Adrenal gland (tissue), 12 donors: Measurements from ENCODE around the gene RUVBL1. TPM values are rescaled to one million over a fixed set of nuclear protein-coding genes. Genes with fewer than 3 reads are reported as not detected.

Source experiments
- DNase-seq, 7 donors: peaks; one replicate each; pipeline ENCODE4 v3.0.0-alpha.2; 2019 to 2020
- H3K27ac ChIP-seq, 5 donors: fragments of 200-600 bp; sonication (generic) in 4 of 5; 1 replicate in 3 of 5; 2 replicates in 2 of 5; pipeline versions ENCODE4 v1.5.1 to v1.8.0; 2016 to 2020; ENCODE audit warnings: mild to moderate bottlenecking in 1 of 5
- H3K27me3 ChIP-seq: fragments of 200-600 bp; 2 replicates; pipeline ENCODE4 v1.8.0; 2021
- H3K36me3 ChIP-seq, 2 donors: fragments of 200-600 bp; replicated peaks in 1 of 2; 1 replicate in 1 of 2; 2 replicates in 1 of 2; pipeline versions ENCODE4 v1.5.1 to v1.8.0; 2018 to 2022
- H3K4me1 ChIP-seq, 2 donors: fragments of 200-600 bp; replicated peaks in 1 of 2; 1 replicate in 1 of 2; 2 replicates in 1 of 2; pipeline versions ENCODE4 v1.5.1 to v1.8.0; 2018 to 2021
- H3K4me3 ChIP-seq, 4 donors: fragments of 200-600 bp; sonication (generic) in 3 of 4; one replicate each; pipeline ENCODE4 v1.5.1; 2016 to 2018
- H3K9me3 ChIP-seq, 3 donors: fragments of 200-600 bp; sonication (generic) in 1 of 3; replicated peaks in 1 of 3; 1 replicate in 2 of 3; 2 replicates in 1 of 3; pipeline versions ENCODE4 v1.5.1 to v1.8.0; 2016 to 2021
- POLR2A ChIP-seq, 2 donors: fragments of 450-650 bp; IDR thresholded peaks; one replicate each; pipeline ENCODE4 v1.6.1; 2017; ENCODE audit warnings: antibody characterized with exemption in 2 of 2, mild to moderate bottlenecking in 2 of 2, moderate library complexity in 1 of 2
- WGBS, 4 donors: extraction: QIAGEN DNeasy Blood & Tissue Kit in 2 of 4; methylation state at CpG; one replicate each; pipeline versions ENCODE4 v1.1.5 to v1.1.7; 2013 to 2017; 5-methylcytosine and 5-hydroxymethylcytosine counted together
- intact Hi-C, 2 donors: fragments of 100-400 bp; cut with DNase I; formaldehyde crosslinking; loops; one replicate each; pipeline versions ENCODE4 v1.14.1 to v1.15.0; 2022 to 2023
- polyA plus RNA-seq, 3 donors: library from polyadenylated mRNA; stranded (reverse); fragments of 200-250 nt in 2 of 3; fragments of 350-450 nt in 1 of 3; fragmentation: Illumina TruSeq in 1 of 3; extraction: RNeasy Lipid Tissue Mini Kit (QIAGEN cat#74804) in 1 of 3; gene quantifications; one replicate each; pipeline ENCODE4 v1.2.3, GENCODE V29; 2013 to 2014
- total RNA-seq, 9 donors: library from RNA; depleted of rRNA in 4 of 9; stranded (reverse); fragments of >200 nt in 4 of 9; fragments of 120-200 nt in 1 of 9; fragmentation: NEBNext Ultra II Directional in 1 of 9; extraction: Animal tissue kit (Norgen Biotek cat#: 25700) in 1 of 9; gene quantifications; one replicate each; pipeline versions ENCODE4 v1.1.0 to v1.2.4, GENCODE V29; 2013 to 2023
- TF ChIP-seq, protein P1 (sequence below), 6 experiments: fragments of 450-650 bp in 4 of 6; fragments of 200-600 bp in 2 of 6; sonication (generic) in 1 of 6; IDR thresholded peaks; 1 replicate in 5 of 6; 2 replicates in 1 of 6; pipeline versions ENCODE4 v1.5.1 to v1.8.0; 2016 to 2021; ENCODE audit warnings: antibody characterized with exemption in 6 of 6, mild to moderate bottlenecking in 2 of 6, moderate library complexity in 1 of 6
- donor health status: healthy with polysubstance abuse.
- donor health status: Bipolar disorder and iron deficiency.
- donor health status: DM: yes; HTN: yes; CAD: no.
- donor health status: DM: no; HTN: no; CAD: no.
- donor health status: DM: no; HTN: no; CAD: no.
- donor health status: DM: yes; HTN: yes; CAD: no.

RUVBL1 gene
- total and polyA plus RNA-seq, 12 donors, result 7.9 to 57.3 (median 25.4) TPM

DNA sequence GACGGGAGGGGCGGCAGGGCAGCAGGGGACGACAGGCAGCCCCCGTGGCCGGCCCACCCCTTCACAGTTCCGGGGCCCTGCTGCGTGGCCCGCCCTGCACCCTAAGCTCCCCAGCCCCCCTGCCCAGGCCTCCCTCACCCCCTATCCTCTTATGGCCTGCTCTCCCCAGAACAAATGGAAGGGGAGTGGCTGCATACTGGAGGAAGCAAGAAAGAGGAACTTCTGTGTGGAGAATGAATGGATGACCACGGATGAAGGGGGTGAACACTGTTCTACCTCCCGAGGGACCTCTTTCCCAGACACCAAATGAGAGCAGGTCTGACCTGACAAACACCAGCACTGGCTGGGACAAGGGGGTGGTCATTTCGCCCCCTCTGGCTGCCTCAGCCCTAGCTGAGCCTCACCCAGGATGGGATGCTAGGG lies 46.4 kb downstream of the RUVBL1 start:
- Histone ChIP-seq H3K4me3 (peak overlapping the region in 1 of 4 donors; percentile 67), H3K4me1 (peaks cover 4 to 14% of the 10 kb centered on the region in 2 donors), H3K9me3 (no peaks in the 10 kb centered on the region), H3K36me3 (peaks cover 0 to 14% of the 10 kb centered on the region in 2 donors), H3K27ac (peak overlapping the region in 2 of 5 donors; percentile 45 to 49), H3K27me3 (no peaks in the 10 kb centered on the region)
- TF ChIP-seq, protein P1, sequence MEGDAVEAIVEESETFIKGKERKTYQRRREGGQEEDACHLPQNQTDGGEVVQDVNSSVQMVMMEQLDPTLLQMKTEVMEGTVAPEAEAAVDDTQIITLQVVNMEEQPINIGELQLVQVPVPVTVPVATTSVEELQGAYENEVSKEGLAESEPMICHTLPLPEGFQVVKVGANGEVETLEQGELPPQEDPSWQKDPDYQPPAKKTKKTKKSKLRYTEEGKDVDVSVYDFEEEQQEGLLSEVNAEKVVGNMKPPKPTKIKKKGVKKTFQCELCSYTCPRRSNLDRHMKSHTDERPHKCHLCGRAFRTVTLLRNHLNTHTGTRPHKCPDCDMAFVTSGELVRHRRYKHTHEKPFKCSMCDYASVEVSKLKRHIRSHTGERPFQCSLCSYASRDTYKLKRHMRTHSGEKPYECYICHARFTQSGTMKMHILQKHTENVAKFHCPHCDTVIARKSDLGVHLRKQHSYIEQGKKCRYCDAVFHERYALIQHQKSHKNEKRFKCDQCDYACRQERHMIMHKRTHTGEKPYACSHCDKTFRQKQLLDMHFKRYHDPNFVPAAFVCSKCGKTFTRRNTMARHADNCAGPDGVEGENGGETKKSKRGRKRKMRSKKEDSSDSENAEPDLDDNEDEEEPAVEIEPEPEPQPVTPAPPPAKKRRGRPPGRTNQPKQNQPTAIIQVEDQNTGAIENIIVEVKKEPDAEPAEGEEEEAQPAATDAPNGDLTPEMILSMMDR (IDR thresholded peaks at IDR 0.05), result no peak
- TF ChIP-seq POLR2A (IDR thresholded peaks at IDR 0.05), result no peak
- peak in 1 of 7 donors; percentile 51 for DNase-seq
- 28 to 68% (median 49%) methylated on average over 5 to 11 of the region's 11 CpGs for WGBS, 4 donors
- intact Hi-C loops, result loop anchor here (10.0 kb wide), 2 partner anchors 58 to 1068 kb away; no protein-coding TSS in a partner anchor

DNA sequence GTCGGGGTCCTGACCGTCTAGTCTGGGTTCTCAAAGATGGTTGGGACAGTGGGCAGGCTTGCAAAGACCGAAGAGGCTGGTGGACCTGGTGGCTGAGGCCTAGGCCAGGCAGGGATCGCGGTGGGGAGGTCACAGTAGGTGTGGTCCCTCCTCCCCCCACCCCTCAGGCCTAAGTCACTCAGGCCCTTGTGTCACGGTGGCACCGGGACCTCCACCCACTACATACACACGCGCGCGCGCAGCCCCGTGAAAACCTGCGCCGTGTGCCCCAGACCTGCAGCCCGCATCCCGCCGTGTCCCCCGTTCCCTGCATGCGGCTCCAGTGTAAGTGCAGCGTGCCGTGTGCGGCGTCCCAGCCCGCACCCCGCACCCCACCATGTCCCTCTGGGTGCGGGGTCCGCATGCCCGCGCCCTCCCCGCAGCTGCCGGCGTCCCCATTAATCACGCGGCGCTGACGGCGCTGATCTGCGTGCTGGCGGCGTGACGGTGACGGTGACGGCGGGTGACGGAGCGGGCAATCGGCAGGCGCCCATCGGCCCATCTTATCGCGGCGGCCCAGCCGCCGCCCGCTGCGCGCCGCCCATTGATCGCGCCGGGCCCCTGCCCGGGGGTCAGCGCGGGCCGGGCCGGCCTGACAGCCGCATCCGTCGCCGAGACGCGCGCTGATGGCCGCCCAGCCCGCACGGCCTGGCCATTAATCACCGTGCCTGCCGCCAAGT lies 47.0 kb downstream of the RUVBL1 start:
- DNase-seq, result peak in 2 of 7 donors; percentile 50 to 72
- peak overlapping the region in 2 of 5 donors; percentile 45 to 49 for H3K27ac ChIP-seq
- intact Hi-C loops, result loop anchor here (10.0 kb wide), 2 partner anchors 58 to 1068 kb away; no protein-coding TSS in a partner anchor

DNA sequence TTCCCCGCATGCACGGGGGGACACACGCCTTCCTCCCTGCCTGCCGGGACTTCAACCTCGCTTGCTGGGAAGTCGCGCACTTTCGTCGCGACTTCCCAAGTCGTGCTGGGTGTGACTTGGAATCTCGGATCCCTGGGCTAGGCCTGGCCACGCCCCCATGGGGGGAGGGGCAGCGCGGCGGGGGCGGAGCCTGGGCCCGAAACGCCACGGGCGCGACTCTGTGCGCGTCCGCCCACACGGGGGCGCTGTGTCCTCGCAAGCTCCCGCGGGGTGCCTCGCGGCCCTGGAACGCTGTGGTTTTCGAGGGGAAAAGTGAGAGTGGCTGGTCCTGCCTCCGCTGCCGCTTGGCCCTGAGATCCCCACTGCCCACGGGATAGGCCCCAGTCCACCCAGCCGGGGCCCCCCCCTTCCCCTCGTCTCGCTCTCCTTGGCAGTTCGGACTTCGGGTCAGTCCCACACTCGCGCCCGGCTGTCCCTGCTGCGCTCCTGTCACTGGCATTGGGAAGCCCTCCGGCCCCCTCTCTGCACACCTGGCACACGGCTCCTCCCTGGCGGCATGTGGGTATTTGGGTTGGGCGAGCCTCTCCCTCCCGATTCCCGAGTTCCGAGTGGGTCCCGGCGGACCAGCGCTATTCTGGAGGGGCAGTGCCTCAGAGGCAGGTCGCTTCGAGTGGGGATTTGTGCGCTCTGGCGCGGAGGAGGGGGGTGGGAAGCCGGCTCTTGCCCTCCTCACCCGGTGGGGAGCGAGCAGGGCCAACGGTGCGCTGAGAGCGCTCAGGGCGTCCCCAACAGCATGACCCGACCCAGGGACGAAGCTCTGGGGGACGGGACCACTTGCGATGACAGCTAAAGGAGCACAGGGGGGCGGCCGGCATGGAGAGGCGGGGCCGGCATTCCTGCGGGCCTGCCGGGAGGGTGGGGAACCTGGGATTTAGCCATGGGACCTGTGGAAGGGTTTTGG lies 47.8 kb downstream of the RUVBL1 start:
- peak overlapping the region in 2 of 4 donors; percentile 8 to 67 for H3K4me3 ChIP-seq
- peaks cover 4 to 14% of the 10 kb centered on the region in 2 donors for H3K4me1 ChIP-seq
- H3K9me3 ChIP-seq, result no peaks in the 10 kb centered on the region
- H3K27ac ChIP-seq, result peak overlapping the region in 4 of 5 donors; percentile 20 to 76 (median 41)
- DNase-seq, result peak; percentile 85 to 94 (median 91)
- peak; percentile 20 to 31 for TF ChIP-seq POLR2A (IDR thresholded peaks at IDR 0.05)
- TF ChIP-seq, protein P1 (IDR thresholded peaks at IDR 0.05), result peak; percentile 77 to 99 (median 88)
- intact Hi-C loops, result loop anchor here (10.0 kb wide), 2 partner anchors 59 to 1069 kb away; no protein-coding TSS in a partner anchor
- WGBS, 4 donors, result 10 to 25% (median 14%) methylated on average over 27 to 78 of the region's 78 CpGs
- no peaks in the 10 kb centered on the region for H3K27me3 ChIP-seq
- H3K36me3 ChIP-seq, result peaks cover 0 to 23% of the 10 kb centered on the region in 2 donors

More for the DNA sequence above, 47.0 kb downstream of the RUVBL1 start:
- peaks cover 0 to 18% of the 10 kb centered on the region in 2 donors for H3K36me3 ChIP-seq
- TF ChIP-seq POLR2A (IDR thresholded peaks at IDR 0.05), result no peak
- TF ChIP-seq, protein P1 (IDR thresholded peaks at IDR 0.05), result no peak
- peaks cover 4 to 14% of the 10 kb centered on the region in 2 donors for H3K4me1 ChIP-seq
- H3K9me3 ChIP-seq, result no peaks in the 10 kb centered on the region
- WGBS, 4 donors, result 26 to 67% (median 42%) methylated on average over 29 to 79 of the region's 79 CpGs
- peak overlapping the region in 1 of 4 donors; percentile 67 for H3K4me3 ChIP-seq
- no peaks in the 10 kb centered on the region for H3K27me3 ChIP-seq
